ENCODE results near the gene USPL1. TPM values are rescaled to one million over a fixed set of nuclear protein-coding genes. Genes with fewer than 3 reads are reported as not detected.

Gene USPL1
- total and polyA plus RNA-seq, 2 of the 13 experiments (the other 11 are each of a cell fraction or from before 2014, with no cell fraction given), result 13.7 to 15.9 TPM

GRCh38 chr13:30668312-30668711 lies 50.6 kb downstream of the USPL1 start:
- ATAC-seq (peak; percentile 92), DNase-seq (ENCODE audit: low spot score) (peak; percentile 93), FAIRE-seq (peak; percentile 95)
- Histone ChIP-seq H4K20me1 (ENCODE audit: insufficient read depth, low read length) (no peaks in the 10 kb centered on the region), H2AFZ (ENCODE audit: low read length) (peak overlapping the region; percentile 33), H3K36me3 (replicated peaks in 1 of 2; ENCODE audit: control insufficient read depth in 1 of 2, insufficient read depth in 2 of 2, low read length in 2 of 2) (no peaks in the 10 kb centered on the region), H3K27me3 (ENCODE audit: control insufficient read depth in 1 of 2, insufficient read depth in 2 of 2, low read length in 2 of 2) (no peaks in the 10 kb centered on the region), H3K4me2 (ENCODE audit: low read depth, low read length) (peak overlapping the region; percentile 65), H3K27ac (ENCODE audit: extremely low read length, insufficient read depth, low read length) (peak overlapping the region; percentile 83), H3K4me1 (ENCODE audit: insufficient read depth, low read length) (peaks cover 65% of the 10 kb centered on the region), H3K79me2 (ENCODE audit: insufficient read depth, low read length) (no peaks in the 10 kb centered on the region), H3K9me3 (ENCODE audit: low read length) (no peaks in the 10 kb centered on the region), H3K4me3 (replicated peaks in 1 of 3; ENCODE audit: insufficient read depth in 1 of 3, low read depth in 2 of 3, low read length in 3 of 3) (no peak overlapping the region), H3K9ac (ENCODE audit: insufficient read depth, low read depth, low read length) (peak overlapping the region; percentile 67)
- no TSS peak for BruUV-seq (replicated peaks)
- in situ Hi-C loops (cut with HindIII; ENCODE audit: extremely low pct_ligation_motif_present, low pct_unique_long_range_greater_than_20kb), result no loop called here
- 8% methylated on average over 4 of the region's 4 CpGs for WGBS (ENCODE audit: low lambda C conversion rate)
- ChIA-PET POLR2A (interaction anchor here (1.0 to 1.2 kb wide), 2 partner anchors 51 to 273 kb away, joined by 4 to 6 read pairs; no protein-coding TSS in a partner anchor), CTCF (ENCODE audit: low intra/inter-chr PET ratio, low total read pairs) (no interaction called here)
- intact Hi-C loops (cut with micrococcal nuclease; ENCODE audit: unreplicated experiment), result no loop called here
- 0 out of 2 replicates have a peak, but pooled peaks have one; percentile 22 for TF ChIP-seq RBFOX2 (IDR thresholded peaks at IDR 0.05; ENCODE audit: low read depth, low read length)
- no peak for TF ChIP-seq ZNF101 (CRISPR knock-in tag; IDR thresholded peaks at IDR 0.05; ENCODE audit: borderline replicate concordance, low read depth)
- TF ChIP-seq TRIM24 (CRISPR knock-in tag; IDR thresholded peaks at IDR 0.05), result no peak
- TF ChIP-seq YEATS2 (CRISPR knock-in tag; IDR thresholded peaks at IDR 0.05; ENCODE audit: borderline replicate concordance), result no peak
- TF ChIP-seq JARID2 (CRISPR knock-in tag; IDR thresholded peaks at IDR 0.05; ENCODE audit: insufficient replicate concordance), result no peak
- no peak for TF ChIP-seq ONECUT2 (CRISPR knock-in tag; IDR thresholded peaks at IDR 0.05)
- TF ChIP-seq SP4 (CRISPR knock-in tag; IDR thresholded peaks at IDR 0.05), result no peak
- TF ChIP-seq PHF8 (CRISPR knock-in tag; IDR thresholded peaks at IDR 0.05), result no peak
- TF ChIP-seq, protein P1, sequence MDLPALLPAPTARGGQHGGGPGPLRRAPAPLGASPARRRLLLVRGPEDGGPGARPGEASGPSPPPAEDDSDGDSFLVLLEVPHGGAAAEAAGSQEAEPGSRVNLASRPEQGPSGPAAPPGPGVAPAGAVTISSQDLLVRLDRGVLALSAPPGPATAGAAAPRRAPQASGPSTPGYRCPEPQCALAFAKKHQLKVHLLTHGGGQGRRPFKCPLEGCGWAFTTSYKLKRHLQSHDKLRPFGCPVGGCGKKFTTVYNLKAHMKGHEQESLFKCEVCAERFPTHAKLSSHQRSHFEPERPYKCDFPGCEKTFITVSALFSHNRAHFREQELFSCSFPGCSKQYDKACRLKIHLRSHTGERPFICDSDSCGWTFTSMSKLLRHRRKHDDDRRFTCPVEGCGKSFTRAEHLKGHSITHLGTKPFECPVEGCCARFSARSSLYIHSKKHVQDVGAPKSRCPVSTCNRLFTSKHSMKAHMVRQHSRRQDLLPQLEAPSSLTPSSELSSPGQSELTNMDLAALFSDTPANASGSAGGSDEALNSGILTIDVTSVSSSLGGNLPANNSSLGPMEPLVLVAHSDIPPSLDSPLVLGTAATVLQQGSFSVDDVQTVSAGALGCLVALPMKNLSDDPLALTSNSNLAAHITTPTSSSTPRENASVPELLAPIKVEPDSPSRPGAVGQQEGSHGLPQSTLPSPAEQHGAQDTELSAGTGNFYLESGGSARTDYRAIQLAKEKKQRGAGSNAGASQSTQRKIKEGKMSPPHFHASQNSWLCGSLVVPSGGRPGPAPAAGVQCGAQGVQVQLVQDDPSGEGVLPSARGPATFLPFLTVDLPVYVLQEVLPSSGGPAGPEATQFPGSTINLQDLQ (CRISPR knock-in tag; IDR thresholded peaks at IDR 0.05), result no peak
- TF ChIP-seq KMT2B (CRISPR knock-in tag; IDR thresholded peaks at IDR 0.05), result 0 out of 2 replicates have a peak, but pooled peaks have one; percentile 33
- TF ChIP-seq JDP2 (CRISPR knock-in tag; IDR thresholded peaks at IDR 0.05; ENCODE audit: borderline replicate concordance), result no peak
- peak; percentile 62 for TF ChIP-seq FOXA3 (CRISPR knock-in tag; IDR thresholded peaks at IDR 0.05)
- no peak for TF ChIP-seq ZNF780A (CRISPR knock-in tag; IDR thresholded peaks at IDR 0.05)
- TF ChIP-seq U2AF1 (optimal IDR thresholded peaks at IDR 0.05; ENCODE audit: low read depth, low read length), result no peak
- TF ChIP-seq ZNF337 (CRISPR knock-in tag; IDR thresholded peaks at IDR 0.05; ENCODE audit: borderline replicate concordance, low read depth), result no peak
- 0 out of 2 replicates have a peak, but pooled peaks have one; percentile 39 for TF ChIP-seq ERF (CRISPR knock-in tag; IDR thresholded peaks at IDR 0.05)
- no peak for TF ChIP-seq SUZ12 (IDR thresholded peaks at IDR 0.05; ENCODE audit: low read depth, low read length)
- no peak for TF ChIP-seq TFDP2 (CRISPR knock-in tag; IDR thresholded peaks at IDR 0.05)
- no peak for TF ChIP-seq TOE1 (CRISPR knock-in tag; IDR thresholded peaks at IDR 0.05)
- TF ChIP-seq FLYWCH1 (CRISPR knock-in tag; IDR thresholded peaks at IDR 0.05), result no peak
